ENCODE data around the gene SRSF4.

DNA sequence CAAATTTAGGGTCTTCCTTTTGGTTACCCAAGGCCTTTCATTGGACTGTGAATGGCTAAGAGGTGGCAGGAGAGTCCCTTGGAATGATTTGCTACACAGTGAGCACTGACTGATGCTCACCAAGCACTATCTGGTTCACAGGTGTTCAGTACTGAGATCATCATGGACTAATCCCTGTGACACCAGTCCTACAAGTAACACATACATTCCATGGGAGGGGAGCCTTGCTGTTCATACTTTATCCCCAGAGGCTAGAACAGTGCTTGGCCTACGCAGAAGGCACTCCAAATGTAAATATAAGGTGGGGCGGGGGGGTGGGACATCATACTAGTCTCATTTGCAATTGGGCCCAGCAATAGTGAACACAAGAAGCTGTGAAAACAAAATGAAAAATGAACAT is 37.5 kb downstream of the SRSF4 start:
- TF ChIP-seq ZNF717 (CRISPR knock-in tag; IDR thresholded peaks at IDR 0.05) (no peak), CTCF (IDR thresholded peaks at IDR 0.05 in 2 of 3, conservative IDR thresholded peaks at IDR 0.05 in 1 of 3; ENCODE audit: insufficient read depth in 2 of 3, low read depth in 1 of 3, low read length in 3 of 3) (no peak), TAF1 (IDR thresholded peaks at IDR 0.05; ENCODE audit: control insufficient read depth, extremely low read depth, insufficient read depth, low read length, severe bottlenecking) (no peak), ARID1B (IDR thresholded peaks at IDR 0.05) (no peak), POLR2A (conservative IDR thresholded peaks at IDR 0.05) (no peak), SRSF9 (IDR thresholded peaks at IDR 0.05; ENCODE audit: borderline replicate concordance, low read depth, low read length) (no peak), BRD4 (IDR thresholded peaks at IDR 0.05) (no peak), ZNF121 (CRISPR knock-in tag; conservative IDR thresholded peaks at IDR 0.05) (no peak), HDAC6 (IDR thresholded peaks at IDR 0.05; ENCODE audit: low read depth, low read length) (no peak), ZNF280B (CRISPR knock-in tag; IDR thresholded peaks at IDR 0.05) (no peak)

Data from K562 (cell line).